Spleen (tissue), 11 donors: ENCODE results near the gene VSTM4. TPM values are rescaled to one million over a fixed set of nuclear protein-coding genes. Genes with fewer than 3 reads are reported as not detected.

Experiments used
- DNase-seq: peaks from one replicate; pipeline ENCODE4 v3.0.0-alpha.2; 2020
- H3K27ac ChIP-seq, 8 donors: fragments of 200-600 bp; sonication (generic) in 7 of 8; 1 replicate in 4 of 8; 2 replicates in 4 of 8; pipeline versions ENCODE4 v1.5.0 to v1.8.0; 2016 to 2021; ENCODE audit warnings: inconsistent platforms in 4 of 8, mild to moderate bottlenecking in 4 of 8, moderate library complexity in 1 of 8
- H3K27me3 ChIP-seq, 7 donors: fragments of 200-600 bp; sonication (generic) in 6 of 7; replicated peaks in 1 of 7; 1 replicate in 4 of 7; 2 replicates in 3 of 7; pipeline versions ENCODE4 v1.5.0 to v1.8.0; 2016 to 2021; ENCODE audit warnings: inconsistent platforms in 3 of 7, mild to moderate bottlenecking in 1 of 7
- H3K36me3 ChIP-seq, 6 donors: fragments of 200-600 bp; sonication (generic) in 5 of 6; 1 replicate in 4 of 6; 2 replicates in 2 of 6; pipeline versions ENCODE4 v1.5.0 to v1.8.0; 2016 to 2021; ENCODE audit warnings: inconsistent platforms in 2 of 6
- H3K4me1 ChIP-seq, 6 donors: fragments of 200-600 bp; sonication (generic) in 5 of 6; 1 replicate in 3 of 6; 2 replicates in 3 of 6; pipeline versions ENCODE4 v1.5.0 to v1.8.0; 2016 to 2021; ENCODE audit warnings: inconsistent platforms in 3 of 6
- H3K4me3 ChIP-seq, 8 donors: fragments of 200-600 bp; sonication (generic) in 7 of 8; 1 replicate in 4 of 8; 2 replicates in 4 of 8; pipeline versions ENCODE4 v1.5.0 to v1.8.0; 2016 to 2021; ENCODE audit warnings: inconsistent platforms in 4 of 8, mild to moderate bottlenecking in 4 of 8, moderate library complexity in 2 of 8
- H3K9me3 ChIP-seq, 8 donors: fragments of 200-600 bp; sonication (generic) in 7 of 8; 1 replicate in 4 of 8; 2 replicates in 4 of 8; pipeline versions ENCODE4 v1.5.0 to v1.8.0; 2016 to 2021; ENCODE audit warnings: inconsistent platforms in 4 of 8
- POLR2A ChIP-seq, 3 donors: fragments of 450-650 bp; IDR thresholded peaks; one replicate each; pipeline ENCODE4 v1.5.1; 2017; ENCODE audit warnings: antibody characterized with exemption in 3 of 3, mild to moderate bottlenecking in 1 of 3
- POLR2AphosphoS5 ChIP-seq, 3 donors: sonication (generic); formaldehyde crosslinking; IDR thresholded peaks; one replicate each; pipeline ENCODE4 v1.5.1; 2017; ENCODE audit warnings: antibody characterized with exemption in 3 of 3
- WGBS, 5 donors: extraction: QIAGEN DNeasy Blood & Tissue Kit in 3 of 5; methylation state at CpG; one replicate each; pipeline versions ENCODE4 v1.1.5 to v1.1.7; 2013 to 2018; 5-methylcytosine and 5-hydroxymethylcytosine counted together
- intact Hi-C: fragments of 100-400 bp; cut with DNase I; formaldehyde crosslinking; loops from one replicate; pipeline ENCODE4 v1.15.0; 2023; ENCODE audit warnings: low total_unique reads
- polyA plus RNA-seq, 3 donors: library from polyadenylated mRNA; stranded (reverse); fragments of 200-250 nt; gene quantifications; one replicate each; pipeline ENCODE4 v1.2.1, GENCODE V29; 2013
- total RNA-seq, 7 donors: library from RNA; depleted of rRNA in 3 of 7; stranded (reverse); fragments of >200 nt in 3 of 7; fragmentation: NEBNext Ultra II Directional in 4 of 7; extraction: Animal tissue kit (Norgen Biotek cat#: 25700) in 4 of 7; gene quantifications; one replicate each; pipeline versions ENCODE4 v1.1.0 to v1.2.1, GENCODE V29; 2016 to 2021
- TF ChIP-seq, protein P1 (sequence below), 11 experiments: fragments of 200-600 bp in 7 of 11; fragments of 450-650 bp in 4 of 11; sonication (generic) in 4 of 11; IDR thresholded peaks in 8 of 11; conservative IDR thresholded peaks in 3 of 11; 1 replicate in 7 of 11; 2 replicates in 4 of 11; pipeline versions ENCODE4 v1.4.0 to v1.8.0; 2016 to 2021; ENCODE audit warnings: antibody characterized with exemption in 11 of 11, inconsistent platforms in 4 of 11, mild to moderate bottlenecking in 1 of 11
- donor health status: healthy with polysubstance abuse.
- donor health status: DM: no; HTN: no; CAD: no; lungs with moderate emphysema.
- donor health status: DM: no; HTN: no; CAD: no.
- donor health status: Bipolar disorder and iron deficiency.
- donor health status: healthy.
- donor health status: DM: no; HTN: no; CAD: no.
- donor health status: DM: yes; HTN: yes; CAD: no.

The VSTM4 gene
- total and polyA plus RNA-seq, 10 donors = 0.57 to 6.8 (median 3.1) TPM

- Histone ChIP-seq H3K4me3 (no peak overlapping the region), H3K4me1 (peaks cover 0 to 8% (median 0%) of the 10 kb centered on the region in 6 donors), H3K27me3 (no peaks in the 10 kb centered on the region), H3K9me3 (no peaks in the 10 kb centered on the region), H3K27ac (no peak overlapping the region), H3K36me3 (no peaks in the 10 kb centered on the region)
- intact Hi-C loops = no loop called here
- 83 to 94% (median 92%) methylated on average over 5 of the region's 5 CpGs for WGBS, 5 donors
- TF ChIP-seq, protein P1, sequence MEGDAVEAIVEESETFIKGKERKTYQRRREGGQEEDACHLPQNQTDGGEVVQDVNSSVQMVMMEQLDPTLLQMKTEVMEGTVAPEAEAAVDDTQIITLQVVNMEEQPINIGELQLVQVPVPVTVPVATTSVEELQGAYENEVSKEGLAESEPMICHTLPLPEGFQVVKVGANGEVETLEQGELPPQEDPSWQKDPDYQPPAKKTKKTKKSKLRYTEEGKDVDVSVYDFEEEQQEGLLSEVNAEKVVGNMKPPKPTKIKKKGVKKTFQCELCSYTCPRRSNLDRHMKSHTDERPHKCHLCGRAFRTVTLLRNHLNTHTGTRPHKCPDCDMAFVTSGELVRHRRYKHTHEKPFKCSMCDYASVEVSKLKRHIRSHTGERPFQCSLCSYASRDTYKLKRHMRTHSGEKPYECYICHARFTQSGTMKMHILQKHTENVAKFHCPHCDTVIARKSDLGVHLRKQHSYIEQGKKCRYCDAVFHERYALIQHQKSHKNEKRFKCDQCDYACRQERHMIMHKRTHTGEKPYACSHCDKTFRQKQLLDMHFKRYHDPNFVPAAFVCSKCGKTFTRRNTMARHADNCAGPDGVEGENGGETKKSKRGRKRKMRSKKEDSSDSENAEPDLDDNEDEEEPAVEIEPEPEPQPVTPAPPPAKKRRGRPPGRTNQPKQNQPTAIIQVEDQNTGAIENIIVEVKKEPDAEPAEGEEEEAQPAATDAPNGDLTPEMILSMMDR (IDR thresholded peaks at IDR 0.05 in 8 of 11, conservative IDR thresholded peaks at IDR 0.05 in 3 of 11) = no peak
- TF ChIP-seq POLR2A (IDR thresholded peaks at IDR 0.05) (no peak), POLR2AphosphoS5 (IDR thresholded peaks at IDR 0.05) (no peak)
- DNase-seq = no peak
Measured at GRCh38 chr10:49140304-49141177, 25.2 kb upstream of the VSTM4 start.

DNA sequence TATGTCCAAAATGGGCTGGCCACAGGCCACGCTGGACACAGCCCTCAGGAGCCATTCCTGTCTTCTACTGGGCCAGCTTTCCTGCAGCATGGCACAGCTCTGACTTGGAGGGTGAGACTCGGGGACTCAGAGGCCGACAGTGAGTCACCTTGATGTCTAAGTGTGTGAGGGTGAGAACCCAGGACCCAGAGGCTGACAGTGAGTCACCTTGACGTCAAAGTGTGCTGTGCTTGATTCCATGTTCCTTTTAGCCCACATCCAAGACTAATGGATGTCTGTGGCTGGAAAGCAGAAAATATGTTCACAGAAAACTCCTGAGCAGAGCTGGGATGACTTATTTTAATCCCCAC, 24.5 kb upstream of the VSTM4 start:
- H3K9me3 ChIP-seq = no peaks in the 10 kb centered on the region
- H3K27me3 ChIP-seq = no peaks in the 10 kb centered on the region
- intact Hi-C loops = no loop called here
- H3K36me3 ChIP-seq = no peaks in the 10 kb centered on the region
- 59 to 92% (median 90%) methylated on average over 4 of the region's 4 CpGs for WGBS, 5 donors
- no peak overlapping the region for H3K27ac ChIP-seq
- H3K4me3 ChIP-seq = no peak overlapping the region
- TF ChIP-seq, protein P1 (IDR thresholded peaks at IDR 0.05 in 8 of 11, conservative IDR thresholded peaks at IDR 0.05 in 3 of 11) = no peak
- TF ChIP-seq POLR2A (IDR thresholded peaks at IDR 0.05) (no peak), POLR2AphosphoS5 (IDR thresholded peaks at IDR 0.05) (no peak)
- DNase-seq = no peak
- peaks cover 0 to 15% (median 0%) of the 10 kb centered on the region in 6 donors for H3K4me1 ChIP-seq

DNA sequence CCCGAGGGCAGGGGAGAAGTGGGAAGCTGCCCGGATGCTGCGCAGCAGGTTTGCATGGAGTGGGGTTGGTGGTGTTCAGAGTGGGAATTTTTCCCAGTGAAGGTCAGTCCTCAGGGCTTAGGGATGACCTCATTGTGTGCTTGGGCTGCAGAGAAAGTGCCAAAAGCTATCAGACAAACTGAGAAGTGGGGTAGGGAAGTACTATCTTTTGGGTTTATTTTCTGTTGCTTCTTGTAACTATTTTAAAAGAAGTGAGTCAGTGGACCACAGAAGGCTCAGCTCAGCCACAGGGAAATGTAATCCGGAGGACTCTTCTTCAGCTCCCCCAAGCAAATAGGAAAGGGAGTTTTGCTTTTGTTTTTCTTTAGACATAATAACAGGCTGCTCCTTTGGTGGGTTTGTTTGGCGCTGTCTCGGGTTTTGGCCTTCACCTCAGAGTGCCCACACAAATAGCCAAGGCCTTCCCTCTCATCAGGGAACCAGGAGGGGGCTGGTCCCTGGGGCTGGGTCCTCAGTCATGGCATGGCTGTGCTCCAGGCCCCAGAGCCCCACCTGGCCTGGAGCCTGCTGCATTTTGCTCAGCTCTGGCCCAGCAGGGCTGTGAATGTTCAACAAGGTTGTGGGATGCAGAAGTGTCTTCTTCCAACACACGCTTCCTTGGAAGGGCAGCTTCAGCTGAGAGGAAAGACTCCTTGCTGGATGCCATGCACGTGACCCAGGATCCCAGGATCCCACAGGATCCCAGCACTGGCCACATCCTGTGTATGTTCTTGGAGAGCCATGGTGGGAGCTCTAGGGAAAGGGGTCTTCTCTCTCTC, 23.9 kb upstream of the VSTM4 start:
- intact Hi-C loops = no loop called here
- no peaks in the 10 kb centered on the region for H3K36me3 ChIP-seq
- H3K27me3 ChIP-seq = no peaks in the 10 kb centered on the region
- no peak for TF ChIP-seq POLR2AphosphoS5 (IDR thresholded peaks at IDR 0.05)
- no peak for TF ChIP-seq POLR2A (IDR thresholded peaks at IDR 0.05)
- TF ChIP-seq, protein P1 (IDR thresholded peaks at IDR 0.05 in 8 of 11, conservative IDR thresholded peaks at IDR 0.05 in 3 of 11) = no peak
- no peak for DNase-seq
- H3K4me1 ChIP-seq = peaks cover 0 to 20% (median 0%) of the 10 kb centered on the region in 6 donors
- 46 to 81% (median 74%) methylated on average over 6 to 8 of the region's 8 CpGs for WGBS, 5 donors
- H3K4me3 ChIP-seq = no peak overlapping the region
- H3K27ac ChIP-seq = no peak overlapping the region
- H3K9me3 ChIP-seq = no peaks in the 10 kb centered on the region
